Colon (tissue), 2 donors: Measurements from ENCODE around the gene DPH6.
"Not testable (repeated sequence)": the region's sequence is repeated elsewhere in the genome, so short reads cannot be mapped to it uniquely, and the experiment has no call there.

Experiments
- FAIRE-seq: peaks from 2 replicates; lab custom pipeline; 2012; peaks lifted over from hg19 to GRCh38; lab: Jason Lieb, UNC
- donor health status: control.
- donor health status: control.

DPH6 gene

GRCh38 chr15:35437157-35437556 is 108.8 kb downstream of the DPH6 start:
- no peak for FAIRE-seq

- no peak for FAIRE-seq
These were observed 109.5 kb downstream of the DPH6 start for GRCh38 chr15:35436422-35436821.

GRCh38 chr15:35431281-35431680 is 114.7 kb downstream of the DPH6 start:
- no peak for FAIRE-seq

- no peak for FAIRE-seq
These were observed 115.7 kb downstream of the DPH6 start for GRCh38 chr15:35430301-35430700.

- no peak for FAIRE-seq
These were observed 118.5 kb downstream of the DPH6 start for GRCh38 chr15:35427496-35427895.

GRCh38 chr15:35427091-35427490 is 118.9 kb downstream of the DPH6 start:
- no peak for FAIRE-seq

GRCh38 chr15:35410775-35411174 is 135.2 kb downstream of the DPH6 start:
- FAIRE-seq: no peak

- no peak for FAIRE-seq
These were observed 146.1 kb downstream of the DPH6 start for GRCh38 chr15:35399901-35400300.

GRCh38 chr15:35397027-35397426 is 148.9 kb downstream of the DPH6 start:
- FAIRE-seq: no peak

GRCh38 chr15:35394416-35394815 is 151.5 kb downstream of the DPH6 start:
- no peak for FAIRE-seq

- FAIRE-seq: no peak
These were observed 152.6 kb downstream of the DPH6 start for GRCh38 chr15:35393398-35393797.

GRCh38 chr15:35391408-35391984 is 154.5 kb downstream of the DPH6 start:
- FAIRE-seq: not testable (repeated sequence)

GRCh38 chr15:35383506-35383905 is 162.5 kb downstream of the DPH6 start:
- FAIRE-seq: no peak

- FAIRE-seq: peak; percentile 51
These were observed 164.6 kb downstream of the DPH6 start for GRCh38 chr15:35381328-35381727.

GRCh38 chr15:35379972-35380371 is 166.0 kb downstream of the DPH6 start:
- FAIRE-seq: no peak

- not testable (repeated sequence) for FAIRE-seq
These were observed 167.5 kb downstream of the DPH6 start for GRCh38 chr15:35378454-35378853.

- FAIRE-seq: no peak
These were observed 169.3 kb downstream of the DPH6 start for GRCh38 chr15:35376707-35377106.

GRCh38 chr15:35374661-35375060 is 171.3 kb downstream of the DPH6 start:
- FAIRE-seq: no peak

GRCh38 chr15:35362195-35362829 is 183.7 kb downstream of the DPH6 start:
- no peak for FAIRE-seq

GRCh38 chr15:35358824-35359223 is 187.1 kb downstream of the DPH6 start:
- no peak for FAIRE-seq

- FAIRE-seq: no peak
These were observed 194.9 kb downstream of the DPH6 start for GRCh38 chr15:35351059-35351458.

GRCh38 chr15:35349916-35350315 is 196.0 kb downstream of the DPH6 start:
- no peak for FAIRE-seq

GRCh38 chr15:35330916-35331315 is 215.0 kb downstream of the DPH6 start:
- no peak for FAIRE-seq

- FAIRE-seq: no peak
These were observed 215.8 kb downstream of the DPH6 start for GRCh38 chr15:35330048-35330695.
